GM19397 (cell line): ENCODE results near the gene CEP170.

ENCODE experiments used
- ATAC-seq: cut with Tn5 transposase; IDR thresholded peaks from one replicate; pipeline ENCODE4 v1.9.1; 2021; ENCODE audit warnings: mild to moderate bottlenecking, moderate library complexity; ENCODE audit not compliant: unreplicated experiment

CEP170 gene

GRCh38 chr1:243254927-243255790 is at the start of gene CEP170:
TSS of gene CEP170 (minus strand) at chr1:243255281. CDS start at chr1:243225280, 30,001 bp downstream.
- peak; percentile 48 for ATAC-seq

- ATAC-seq = no peak
These were observed 46.0 kb upstream of the CEP170 start for GRCh38 chr1:243301059-243301458.

- no peak for ATAC-seq
These were observed 44.0 kb upstream of the CEP170 start for GRCh38 chr1:243299069-243299468.

GRCh38 chr1:243294723-243295121 is 39.6 kb upstream of the CEP170 start:
- ATAC-seq = no peak

- ATAC-seq = no peak
These were observed 39.1 kb upstream of the CEP170 start for GRCh38 chr1:243293941-243294722.

- ATAC-seq = no peak
These were observed 37.0 kb upstream of the CEP170 start for GRCh38 chr1:243292117-243292516.

GRCh38 chr1:243291292-243291691 is 36.2 kb upstream of the CEP170 start:
- ATAC-seq = no peak

GRCh38 chr1:243288062-243288461 is 33.0 kb upstream of the CEP170 start:
- no peak for ATAC-seq

GRCh38 chr1:243287652-243288051 is 32.6 kb upstream of the CEP170 start:
- peak; percentile 92 for ATAC-seq

- no peak for ATAC-seq
These were observed 32.0 kb upstream of the CEP170 start for GRCh38 chr1:243287123-243287460.

GRCh38 chr1:243286409-243287122 is 31.5 kb upstream of the CEP170 start:
- no peak for ATAC-seq

GRCh38 chr1:243281672-243282071 is 26.6 kb upstream of the CEP170 start:
- no peak for ATAC-seq

- ATAC-seq = no peak
These were observed 25.6 kb upstream of the CEP170 start for GRCh38 chr1:243280571-243281129.

- ATAC-seq = no peak
These were observed 20.2 kb upstream of the CEP170 start for GRCh38 chr1:243275316-243275715.

GRCh38 chr1:243273945-243274344 is 18.9 kb upstream of the CEP170 start:
- no peak for ATAC-seq

GRCh38 chr1:243273506-243273905 is 18.4 kb upstream of the CEP170 start:
- no peak for ATAC-seq

GRCh38 chr1:243272401-243272800 is 17.3 kb upstream of the CEP170 start:
- ATAC-seq = no peak

- ATAC-seq = no peak
These were observed 16.9 kb upstream of the CEP170 start for GRCh38 chr1:243271996-243272395.

- no peak for ATAC-seq
These were observed 15.2 kb upstream of the CEP170 start for GRCh38 chr1:243270097-243270864.

- peak; percentile 60 for ATAC-seq
These were observed 14.3 kb upstream of the CEP170 start for GRCh38 chr1:243269461-243269801.
